GM12872 (cell line): Measurements from ENCODE around the gene GARS1.

Source experiments
- TF ChIP-seq, protein P1 (sequence below): IDR thresholded peaks from 3 replicates; pipeline ENCODE4 v1.5.1; 2011; ENCODE audit warnings: low read depth, mild to moderate bottlenecking, low read length, moderate library complexity; ENCODE audit not compliant: insufficient read depth

Gene GARS1

GRCh38 chr7:30668102-30668501 lies 73.4 kb downstream of the GARS1 start:
- TF ChIP-seq, protein P1, sequence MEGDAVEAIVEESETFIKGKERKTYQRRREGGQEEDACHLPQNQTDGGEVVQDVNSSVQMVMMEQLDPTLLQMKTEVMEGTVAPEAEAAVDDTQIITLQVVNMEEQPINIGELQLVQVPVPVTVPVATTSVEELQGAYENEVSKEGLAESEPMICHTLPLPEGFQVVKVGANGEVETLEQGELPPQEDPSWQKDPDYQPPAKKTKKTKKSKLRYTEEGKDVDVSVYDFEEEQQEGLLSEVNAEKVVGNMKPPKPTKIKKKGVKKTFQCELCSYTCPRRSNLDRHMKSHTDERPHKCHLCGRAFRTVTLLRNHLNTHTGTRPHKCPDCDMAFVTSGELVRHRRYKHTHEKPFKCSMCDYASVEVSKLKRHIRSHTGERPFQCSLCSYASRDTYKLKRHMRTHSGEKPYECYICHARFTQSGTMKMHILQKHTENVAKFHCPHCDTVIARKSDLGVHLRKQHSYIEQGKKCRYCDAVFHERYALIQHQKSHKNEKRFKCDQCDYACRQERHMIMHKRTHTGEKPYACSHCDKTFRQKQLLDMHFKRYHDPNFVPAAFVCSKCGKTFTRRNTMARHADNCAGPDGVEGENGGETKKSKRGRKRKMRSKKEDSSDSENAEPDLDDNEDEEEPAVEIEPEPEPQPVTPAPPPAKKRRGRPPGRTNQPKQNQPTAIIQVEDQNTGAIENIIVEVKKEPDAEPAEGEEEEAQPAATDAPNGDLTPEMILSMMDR: no peak

DNA sequence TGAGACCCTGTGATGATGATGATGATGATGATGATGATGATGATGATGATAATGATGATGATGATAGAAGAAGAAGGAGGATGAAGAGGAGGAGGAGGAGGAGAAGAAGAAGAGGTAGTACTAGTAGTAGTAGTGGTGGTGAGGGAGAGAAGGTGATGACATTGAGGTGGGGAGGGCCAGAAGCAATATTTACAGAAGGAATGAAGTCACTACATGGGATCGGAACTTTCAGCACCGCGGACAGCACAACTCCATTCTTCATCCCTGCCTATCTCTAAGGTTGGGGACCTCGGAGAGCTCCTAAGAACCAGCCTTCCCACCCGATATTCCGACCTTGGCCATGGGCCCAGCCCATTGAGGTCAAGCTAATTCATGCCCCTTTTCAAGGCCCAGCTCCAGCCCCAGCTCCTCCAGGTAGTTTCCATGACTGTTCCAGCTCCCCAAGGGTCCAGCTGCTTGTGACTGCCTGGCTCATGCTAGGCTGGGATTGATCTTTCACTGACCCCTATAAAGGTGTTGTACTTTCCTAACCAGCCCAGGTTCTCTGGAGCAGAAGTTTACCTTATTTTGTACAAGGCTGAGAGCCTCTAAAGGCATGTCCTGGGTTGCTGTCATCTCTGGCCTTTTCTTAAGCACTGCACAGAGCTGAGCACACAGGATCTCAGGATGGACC lies 77.3 kb downstream of the GARS1 start:
- TF ChIP-seq, protein P1: no peak

DNA sequence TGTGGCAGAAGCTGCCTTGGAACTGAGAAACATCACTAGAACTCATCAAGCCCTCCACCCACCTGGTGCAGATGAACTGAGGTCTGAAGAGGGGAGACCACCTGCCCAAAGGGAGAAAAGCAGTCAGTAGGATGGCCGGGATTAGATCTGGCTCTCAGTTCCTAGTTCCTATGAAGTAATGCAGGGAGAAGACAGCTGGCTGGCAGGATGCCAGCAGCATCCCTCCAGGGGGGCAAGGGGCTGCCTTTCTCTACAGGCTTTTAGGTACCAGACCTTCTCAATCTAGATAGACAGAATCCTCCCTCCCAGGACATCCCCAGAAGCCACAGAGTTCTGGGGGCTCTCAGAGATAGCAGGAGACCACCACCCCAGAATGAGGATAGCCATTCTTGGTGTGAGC lies 79.7 kb downstream of the GARS1 start:
- TF ChIP-seq, protein P1: no peak

GRCh38 chr7:30674876-30675275 lies 80.2 kb downstream of the GARS1 start:
- TF ChIP-seq, protein P1: no peak

GRCh38 chr7:30678805-30679204 lies 84.1 kb downstream of the GARS1 start:
- TF ChIP-seq, protein P1: no peak

GRCh38 chr7:30679664-30680063 lies 85.0 kb downstream of the GARS1 start:
- TF ChIP-seq, protein P1: no peak

DNA sequence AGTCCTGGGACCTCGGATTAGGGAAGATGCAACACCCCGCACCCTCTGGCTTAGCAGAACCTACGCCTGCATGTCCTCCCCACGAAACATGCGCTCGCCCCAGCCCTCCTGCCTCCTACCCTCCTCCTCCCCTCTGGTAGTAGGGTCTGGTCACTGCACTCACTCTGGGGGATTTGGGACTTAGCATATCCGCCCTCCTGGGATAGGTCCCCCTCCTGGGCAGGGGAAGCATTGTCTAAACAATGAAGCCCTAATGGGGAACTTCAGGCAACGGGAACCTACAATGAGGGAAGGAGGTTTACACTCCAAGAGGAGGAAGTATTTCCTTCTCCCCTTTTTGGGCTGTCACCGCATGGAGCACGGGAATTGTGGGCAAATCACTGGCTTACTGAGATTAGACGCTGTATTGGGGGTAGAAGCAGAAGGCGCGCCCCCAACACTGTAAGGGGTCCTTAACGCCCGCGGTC lies 86.7 kb downstream of the GARS1 start:
- TF ChIP-seq, protein P1: no peak
